Raji (cell line): ENCODE measurements around the gene TPD52L1.

Source experiments
- POLR2A ChIP-seq: IDR thresholded peaks from 2 replicates; pipeline ENCODE4 v1.6.1; 2011; ENCODE audit warnings: low read depth, low read length, control low read depth; ENCODE audit not compliant: insufficient read depth

Gene TPD52L1

GRCh38 chr6:125153391-125154117, at the start of gene TPD52L1:
TPD52L1 (plus strand) TSS chr6:125153773; CDS start chr6:125153952, 179 bp downstream.
- TF ChIP-seq POLR2A, result no peak

GRCh38 chr6:125104425-125104824, 49.1 kb upstream of the TPD52L1 start:
- TF ChIP-seq POLR2A, result no peak

DNA sequence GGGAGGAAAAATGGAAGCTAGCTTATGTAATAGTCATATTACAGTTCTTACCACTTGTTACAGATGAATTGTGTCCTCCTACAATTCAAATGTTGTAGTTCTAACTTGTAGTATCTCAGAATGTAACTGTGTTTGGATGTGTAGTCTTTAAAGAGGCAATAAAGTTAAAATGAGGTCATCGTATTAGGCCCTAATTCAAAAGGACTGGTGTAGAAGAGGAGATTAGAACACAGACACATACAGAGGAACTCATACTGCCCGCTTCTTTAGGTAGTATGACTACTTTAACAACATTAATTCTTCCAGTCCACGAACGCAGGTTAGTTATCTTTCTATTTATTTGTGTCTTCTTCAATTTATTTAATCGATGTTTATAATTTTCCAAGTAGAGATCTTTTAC, 46.5 kb upstream of the TPD52L1 start:
- TF ChIP-seq POLR2A, result no peak

DNA sequence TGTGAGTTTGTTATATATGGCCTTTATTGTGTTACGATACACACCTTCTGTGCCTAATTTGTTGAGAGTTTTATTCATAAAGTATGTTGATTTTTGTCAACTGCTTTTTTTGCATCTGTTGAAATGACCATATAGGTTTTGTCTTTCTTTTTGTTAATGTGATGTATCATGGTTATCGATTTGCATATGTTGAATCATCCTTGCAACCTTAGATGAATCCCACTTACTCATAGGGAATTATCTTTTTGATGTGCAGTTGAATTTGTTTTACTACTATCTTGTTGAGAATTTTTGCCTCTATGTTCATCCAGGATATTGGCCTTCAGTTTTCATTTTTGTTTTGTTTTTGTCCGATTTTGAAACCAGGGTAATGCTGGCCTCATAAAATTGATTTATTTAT, 45.7 kb upstream of the TPD52L1 start:
- TF ChIP-seq POLR2A, result no peak

GRCh38 chr6:125110056-125110455, 43.5 kb upstream of the TPD52L1 start:
- no peak for TF ChIP-seq POLR2A

DNA sequence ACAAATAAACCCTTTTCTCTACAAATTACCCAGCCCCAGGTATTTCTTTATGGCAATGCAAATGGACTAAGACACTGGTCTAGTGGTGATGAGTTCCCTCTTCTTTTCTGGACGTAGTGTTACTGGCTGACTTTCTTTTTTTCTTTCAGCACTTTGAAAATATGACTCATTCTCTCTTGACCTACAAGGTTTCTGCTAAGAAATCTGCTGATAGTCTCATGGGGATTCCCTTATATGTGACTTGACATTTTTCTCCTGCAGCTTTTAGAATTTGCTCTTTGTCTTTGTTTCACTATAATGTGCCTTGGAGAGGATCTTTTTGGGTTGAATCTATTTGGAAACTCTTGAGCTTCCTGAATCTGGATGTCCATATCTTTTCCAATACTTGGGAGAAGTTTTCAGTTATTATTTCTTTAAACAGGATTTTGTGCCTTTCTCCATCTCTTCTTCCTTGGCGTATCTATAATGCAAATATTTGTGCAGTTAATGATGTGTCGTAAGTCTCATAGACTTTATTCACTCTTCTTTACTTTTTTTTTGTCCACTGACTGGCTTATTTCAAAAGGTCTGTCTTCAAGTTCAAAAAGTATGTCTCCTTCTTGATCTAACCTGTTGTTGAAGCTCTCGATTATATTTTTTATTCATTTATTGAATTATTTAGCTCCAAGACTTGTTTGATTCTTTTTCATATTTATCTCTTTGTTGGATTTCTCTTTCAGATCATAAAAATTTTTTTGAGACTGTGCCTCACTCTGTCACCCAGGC, 42.2 kb upstream of the TPD52L1 start:
- no peak for TF ChIP-seq POLR2A

DNA sequence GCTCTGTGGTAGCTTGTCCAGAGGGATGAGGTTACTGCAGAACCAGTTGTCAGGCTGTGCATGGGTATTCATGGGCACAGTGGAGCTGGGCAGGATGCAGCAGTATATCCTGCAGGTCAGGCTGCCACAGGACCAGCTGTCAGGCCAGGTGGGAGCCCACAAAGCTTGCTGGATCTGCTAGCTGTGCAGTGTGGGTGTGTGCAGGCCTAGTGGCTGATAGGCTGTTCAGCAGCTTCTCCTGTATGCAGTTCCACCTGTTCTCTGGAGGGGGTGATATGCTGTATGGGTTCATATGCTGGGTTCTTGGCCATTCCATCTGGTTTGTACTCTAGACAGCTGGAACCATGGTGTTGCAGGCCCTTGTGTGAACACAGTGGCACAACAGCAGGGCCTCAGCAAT, 40.6 kb upstream of the TPD52L1 start:
- TF ChIP-seq POLR2A, result no peak

- no peak for TF ChIP-seq POLR2A
Measured at GRCh38 chr6:125114248-125114858, 39.2 kb upstream of the TPD52L1 start.

DNA sequence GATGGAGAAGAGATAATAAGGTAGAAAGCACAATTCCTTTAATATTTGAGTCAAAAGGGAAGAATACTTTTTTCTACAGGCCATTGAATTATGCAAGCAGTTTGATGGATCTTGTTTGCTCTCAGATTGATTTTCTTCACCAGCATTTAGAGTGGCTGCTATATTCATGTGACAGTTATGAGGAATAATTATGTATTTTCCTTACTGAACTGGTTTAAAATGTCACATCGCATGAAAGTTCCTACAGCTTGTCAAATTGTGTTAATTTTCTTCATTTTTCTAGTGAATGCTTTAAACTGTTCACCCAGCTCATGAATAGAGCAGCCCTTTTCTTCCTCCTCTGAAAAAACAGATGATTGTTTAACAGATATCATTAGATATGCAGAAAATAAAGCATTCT, 37.4 kb upstream of the TPD52L1 start:
- TF ChIP-seq POLR2A, result no peak

DNA sequence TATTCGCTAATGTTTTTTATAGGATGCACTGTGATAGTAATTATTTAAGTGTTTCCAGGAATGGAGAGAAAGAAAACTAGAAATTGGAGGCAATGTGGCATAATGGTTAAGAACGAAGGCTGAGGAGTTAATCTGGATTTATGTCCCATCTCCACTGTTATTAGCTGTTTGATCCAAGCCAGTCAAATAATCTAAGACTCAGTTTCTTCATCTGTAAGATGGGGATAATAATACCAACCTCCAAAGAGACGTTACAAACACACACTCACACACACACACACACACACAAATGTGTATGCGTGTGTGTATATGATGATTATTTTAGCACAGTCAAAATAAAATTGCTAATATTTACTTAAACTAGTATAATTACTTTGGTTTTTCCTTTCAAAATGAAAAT, 36.9 kb upstream of the TPD52L1 start:
- no peak for TF ChIP-seq POLR2A

GRCh38 chr6:125117818-125118217, 35.8 kb upstream of the TPD52L1 start:
- TF ChIP-seq POLR2A, result no peak

DNA sequence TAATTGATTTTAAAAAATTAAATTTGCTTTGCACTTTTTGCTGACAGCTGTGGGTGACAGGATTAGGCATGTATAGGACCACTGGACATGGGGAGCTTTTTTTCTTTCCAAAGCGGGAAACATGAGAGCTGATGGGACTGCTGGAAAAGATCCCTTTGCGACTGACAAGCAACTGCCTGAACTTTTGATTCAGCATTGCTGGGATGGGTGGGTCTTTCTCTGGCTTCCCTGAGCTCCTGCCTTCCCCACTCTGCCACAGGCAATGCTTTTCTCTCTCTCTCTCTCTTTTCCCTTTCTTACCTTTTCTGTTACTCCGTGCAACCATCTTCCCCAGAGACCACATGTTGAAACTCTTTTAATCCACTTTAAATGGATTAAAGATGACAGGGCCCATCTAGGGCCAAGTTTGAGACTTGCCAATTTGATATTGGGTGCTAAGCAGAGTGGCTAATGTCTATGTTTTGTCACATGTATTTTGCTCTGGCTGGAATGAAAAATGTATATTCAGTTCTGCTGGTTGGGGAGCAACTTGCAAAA, 33.5 kb upstream of the TPD52L1 start:
- TF ChIP-seq POLR2A, result no peak

DNA sequence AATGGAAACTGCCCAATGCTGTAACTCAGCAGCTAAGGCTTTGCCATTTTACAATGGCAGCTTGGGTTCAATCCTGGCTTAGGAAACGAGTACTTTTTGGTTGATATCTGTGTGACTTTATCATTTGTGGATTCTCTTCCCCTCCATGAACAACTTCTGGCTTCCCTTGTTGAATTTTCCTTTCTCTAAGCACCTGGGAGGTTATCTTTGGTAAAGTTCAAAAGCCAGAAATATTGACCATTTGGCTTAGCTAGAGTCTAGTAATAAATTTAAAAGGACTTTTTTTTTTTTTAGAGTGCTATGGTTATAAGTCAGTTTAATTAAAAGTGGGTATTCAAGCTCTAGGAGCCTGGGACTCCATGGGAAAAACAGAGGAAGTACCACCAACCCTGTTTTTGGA, 31.7 kb upstream of the TPD52L1 start:
- no peak for TF ChIP-seq POLR2A

- no peak for TF ChIP-seq POLR2A
Measured at GRCh38 chr6:125123051-125123450, 30.5 kb upstream of the TPD52L1 start.

DNA sequence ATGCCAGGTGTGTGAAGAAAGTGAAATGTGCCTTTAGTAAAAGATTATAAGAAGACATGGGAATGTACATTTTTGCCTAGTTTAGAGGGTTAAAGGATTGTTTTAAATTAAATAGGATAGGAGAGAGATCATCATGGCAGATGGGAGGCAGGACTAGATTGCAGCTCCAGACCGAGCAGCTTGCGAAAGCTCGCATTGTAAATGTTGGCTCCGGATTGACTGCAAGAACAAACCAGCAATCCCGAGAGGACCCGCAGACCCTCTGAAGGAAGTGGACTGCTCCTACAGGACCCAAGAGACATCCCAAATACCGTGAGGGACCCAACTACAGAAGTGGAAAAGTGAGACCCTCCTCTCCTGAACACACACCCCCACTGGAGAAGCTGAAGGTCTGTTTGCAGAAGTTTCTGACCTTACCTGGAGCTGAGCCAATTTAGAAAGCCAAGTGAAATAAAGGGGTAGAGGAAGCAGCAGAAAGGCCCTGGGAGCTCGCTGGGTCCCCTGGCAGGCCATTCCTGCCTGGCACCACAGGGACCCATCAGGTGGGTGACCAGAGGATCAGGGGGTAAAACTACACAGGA, 30.0 kb upstream of the TPD52L1 start:
- no peak for TF ChIP-seq POLR2A
